ENCODE measurements around the gene GRIN2C. TPM values are rescaled to one million over a fixed set of nuclear protein-coding genes. Genes with fewer than 3 reads are reported as not detected.

Gene GRIN2C
- total RNA-seq, 4 donors from 2014 or later = 0.17 to 0.38 (median 0.27) TPM

DNA sequence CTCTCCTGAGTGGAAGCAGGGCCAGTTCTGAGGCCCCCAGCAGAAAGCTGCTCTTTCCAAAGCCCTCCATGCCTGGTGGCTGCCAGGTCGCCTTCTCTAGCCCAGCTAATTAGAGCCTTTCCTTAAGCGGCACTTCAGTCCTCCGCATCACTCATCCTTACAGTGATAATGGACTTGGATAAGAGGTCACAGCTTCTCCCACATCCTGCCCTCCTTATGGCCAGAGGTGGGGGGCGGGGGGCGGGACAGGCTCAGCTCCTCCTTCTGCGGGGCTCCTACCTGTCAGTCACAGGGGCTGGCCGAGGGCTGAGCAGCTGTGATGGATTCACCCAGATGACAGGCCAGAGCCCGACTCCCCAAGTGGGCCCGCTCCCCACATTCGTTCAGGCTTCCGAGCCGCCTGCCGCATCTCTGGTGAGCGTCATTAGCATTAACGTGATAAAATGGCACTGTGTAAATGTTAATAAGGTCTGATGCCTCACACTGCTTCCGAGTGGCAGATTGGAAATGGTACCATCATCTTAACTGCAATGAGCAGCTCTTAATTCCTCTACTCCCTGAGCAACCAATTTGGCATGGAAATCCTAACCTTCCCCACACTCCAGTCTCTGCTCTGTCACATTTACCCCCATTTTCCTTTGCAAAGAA lies 41.3 kb downstream of the GRIN2C start:
- TF ChIP-seq, protein P1, sequence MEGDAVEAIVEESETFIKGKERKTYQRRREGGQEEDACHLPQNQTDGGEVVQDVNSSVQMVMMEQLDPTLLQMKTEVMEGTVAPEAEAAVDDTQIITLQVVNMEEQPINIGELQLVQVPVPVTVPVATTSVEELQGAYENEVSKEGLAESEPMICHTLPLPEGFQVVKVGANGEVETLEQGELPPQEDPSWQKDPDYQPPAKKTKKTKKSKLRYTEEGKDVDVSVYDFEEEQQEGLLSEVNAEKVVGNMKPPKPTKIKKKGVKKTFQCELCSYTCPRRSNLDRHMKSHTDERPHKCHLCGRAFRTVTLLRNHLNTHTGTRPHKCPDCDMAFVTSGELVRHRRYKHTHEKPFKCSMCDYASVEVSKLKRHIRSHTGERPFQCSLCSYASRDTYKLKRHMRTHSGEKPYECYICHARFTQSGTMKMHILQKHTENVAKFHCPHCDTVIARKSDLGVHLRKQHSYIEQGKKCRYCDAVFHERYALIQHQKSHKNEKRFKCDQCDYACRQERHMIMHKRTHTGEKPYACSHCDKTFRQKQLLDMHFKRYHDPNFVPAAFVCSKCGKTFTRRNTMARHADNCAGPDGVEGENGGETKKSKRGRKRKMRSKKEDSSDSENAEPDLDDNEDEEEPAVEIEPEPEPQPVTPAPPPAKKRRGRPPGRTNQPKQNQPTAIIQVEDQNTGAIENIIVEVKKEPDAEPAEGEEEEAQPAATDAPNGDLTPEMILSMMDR (IDR thresholded peaks at IDR 0.05; ENCODE audit: low read depth) = no peak

DNA sequence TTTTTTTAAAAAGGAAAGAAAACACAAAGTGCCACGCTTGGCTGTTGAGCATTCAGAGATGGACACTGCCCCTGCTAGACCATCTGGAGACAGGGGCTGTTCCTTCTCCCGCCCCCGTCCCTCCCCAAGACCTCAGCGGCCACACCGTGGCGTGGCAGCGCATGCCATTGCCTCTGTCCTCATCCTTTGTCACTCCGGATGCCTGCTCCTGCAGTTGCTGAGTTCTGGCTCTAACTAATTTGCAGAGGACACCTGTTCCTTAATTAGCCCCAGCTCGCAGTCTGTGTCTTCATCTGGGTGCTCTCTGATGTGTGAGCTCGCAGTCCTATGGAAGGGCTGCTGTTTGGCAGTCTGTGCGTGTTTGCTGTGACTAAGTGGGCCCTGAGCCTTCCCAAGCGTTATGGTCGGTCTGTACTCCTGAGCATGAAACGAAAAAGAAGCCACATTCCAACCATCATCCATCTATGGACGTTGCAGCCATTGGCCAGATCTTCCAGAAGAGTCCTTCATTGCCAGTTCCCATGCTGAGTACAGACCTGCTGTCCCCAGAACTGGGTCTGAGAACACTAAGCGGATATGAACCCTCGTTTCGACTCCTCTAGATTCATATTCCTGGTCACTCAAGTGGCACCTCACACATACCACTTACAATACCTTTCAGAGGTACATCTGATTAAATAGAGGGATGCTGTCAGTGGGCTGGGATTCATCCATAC lies 42.6 kb downstream of the GRIN2C start:
- TF ChIP-seq, protein P1 (IDR thresholded peaks at IDR 0.05; ENCODE audit: low read depth) = no peak

GRCh38 chr17:74815550-74816370 lies 43.9 kb downstream of the GRIN2C start:
- TF ChIP-seq, protein P1 (IDR thresholded peaks at IDR 0.05; ENCODE audit: low read depth) = no peak

DNA sequence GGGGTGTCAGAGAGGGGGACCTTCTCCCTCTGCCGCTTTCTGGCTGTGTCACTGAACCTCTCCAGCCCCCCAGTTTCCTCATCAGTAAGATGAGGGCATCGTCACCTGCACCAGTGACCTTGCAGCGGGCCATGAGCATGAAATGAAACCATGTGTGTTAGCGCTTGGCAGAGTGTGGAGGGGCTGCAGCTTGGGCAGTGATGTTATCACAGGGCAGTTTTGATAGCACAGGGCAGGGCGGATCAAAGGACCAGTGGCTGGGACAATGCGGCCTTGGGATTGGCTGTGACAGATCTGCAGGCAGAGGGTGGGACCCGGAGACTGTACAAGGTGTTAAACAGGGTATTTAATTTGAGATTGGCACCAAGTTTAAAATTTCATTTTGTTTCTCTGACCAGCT lies 44.6 kb downstream of the GRIN2C start:
- TF ChIP-seq, protein P1 (IDR thresholded peaks at IDR 0.05; ENCODE audit: low read depth) = no peak

DNA sequence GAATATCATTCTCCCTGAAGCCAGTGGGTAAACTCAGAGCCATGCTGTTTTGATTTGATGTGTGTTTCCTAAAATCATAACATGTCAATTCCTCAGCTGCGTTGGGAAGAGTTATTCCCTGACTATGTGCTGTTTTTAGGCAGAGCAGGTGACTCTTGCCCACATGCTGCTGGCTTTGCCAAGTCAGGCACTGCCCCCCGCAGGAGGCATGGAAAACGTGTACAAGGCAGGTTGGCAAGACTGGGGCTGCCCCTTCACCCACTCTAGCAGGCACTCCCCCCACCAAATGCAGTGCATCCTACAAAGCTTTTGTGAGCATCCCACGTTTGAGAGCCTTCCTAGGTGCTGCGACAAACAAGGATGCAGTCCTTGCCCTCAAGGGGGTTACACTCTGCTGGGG lies 45.2 kb downstream of the GRIN2C start:
- TF ChIP-seq, protein P1 (IDR thresholded peaks at IDR 0.05; ENCODE audit: low read depth) = no peak

- TF ChIP-seq, protein P1 (IDR thresholded peaks at IDR 0.05; ENCODE audit: low read depth) = no peak
Observed at GRCh38 chr17:74812109-74813009, 47.3 kb downstream of the GRIN2C start.

Data from subcutaneous adipose tissue (tissue), 4 donors.